ENCODE results near the gene B3GNT3. TPM values are rescaled to one million over a fixed set of nuclear protein-coding genes. Genes with fewer than 3 reads are reported as not detected.
A peak's percentile ranks its signal among the peaks of the same experiment; 100 is the strongest.

The B3GNT3 gene
- total RNA-seq, 1 donor = not detected

- no peak for DNase-seq (ENCODE audit: low read depth)
- H3K4me3 ChIP-seq (ENCODE audit: low read depth, low read length) = no peak overlapping the region
These were observed 40.5 kb downstream of the B3GNT3 start for GRCh38 chr19:17835182-17836006.

GRCh38 chr19:17836530-17836929 lies 41.6 kb downstream of the B3GNT3 start:
- no peak for DNase-seq (ENCODE audit: low read depth)
- TF ChIP-seq, protein P1, sequence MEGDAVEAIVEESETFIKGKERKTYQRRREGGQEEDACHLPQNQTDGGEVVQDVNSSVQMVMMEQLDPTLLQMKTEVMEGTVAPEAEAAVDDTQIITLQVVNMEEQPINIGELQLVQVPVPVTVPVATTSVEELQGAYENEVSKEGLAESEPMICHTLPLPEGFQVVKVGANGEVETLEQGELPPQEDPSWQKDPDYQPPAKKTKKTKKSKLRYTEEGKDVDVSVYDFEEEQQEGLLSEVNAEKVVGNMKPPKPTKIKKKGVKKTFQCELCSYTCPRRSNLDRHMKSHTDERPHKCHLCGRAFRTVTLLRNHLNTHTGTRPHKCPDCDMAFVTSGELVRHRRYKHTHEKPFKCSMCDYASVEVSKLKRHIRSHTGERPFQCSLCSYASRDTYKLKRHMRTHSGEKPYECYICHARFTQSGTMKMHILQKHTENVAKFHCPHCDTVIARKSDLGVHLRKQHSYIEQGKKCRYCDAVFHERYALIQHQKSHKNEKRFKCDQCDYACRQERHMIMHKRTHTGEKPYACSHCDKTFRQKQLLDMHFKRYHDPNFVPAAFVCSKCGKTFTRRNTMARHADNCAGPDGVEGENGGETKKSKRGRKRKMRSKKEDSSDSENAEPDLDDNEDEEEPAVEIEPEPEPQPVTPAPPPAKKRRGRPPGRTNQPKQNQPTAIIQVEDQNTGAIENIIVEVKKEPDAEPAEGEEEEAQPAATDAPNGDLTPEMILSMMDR (IDR thresholded peaks at IDR 0.05; ENCODE audit: insufficient read depth, low read length) = no peak
- no peak overlapping the region for H3K4me3 ChIP-seq (ENCODE audit: low read depth, low read length)

More at GRCh38 chr19:17835182-17836006, 40.5 kb downstream of the B3GNT3 start:
- TF ChIP-seq, protein P1 (IDR thresholded peaks at IDR 0.05; ENCODE audit: insufficient read depth, low read length) = no peak

DNA sequence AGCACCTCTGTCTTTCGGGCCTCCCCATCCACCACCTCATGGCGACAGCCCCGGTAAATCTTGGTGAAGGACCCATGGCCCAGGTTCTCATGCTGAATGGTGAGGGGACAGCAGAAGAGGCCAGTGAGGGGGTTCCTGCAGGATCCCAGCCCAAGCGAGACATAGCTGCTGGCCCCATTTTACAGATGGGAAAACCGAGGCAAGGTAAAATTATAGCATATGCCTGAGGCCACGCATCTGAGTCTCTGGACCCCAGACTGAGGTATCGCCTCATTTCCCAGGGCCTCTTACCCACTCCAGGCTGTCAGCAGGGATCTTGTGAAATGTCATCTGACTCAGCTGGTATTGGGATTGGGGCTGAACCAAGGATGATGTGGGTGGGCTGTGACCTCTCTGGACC lies 43.0 kb downstream of the B3GNT3 start:
- TF ChIP-seq, protein P1 (IDR thresholded peaks at IDR 0.05; ENCODE audit: insufficient read depth, low read length) = no peak
- H3K4me3 ChIP-seq (ENCODE audit: low read depth, low read length) = no peak overlapping the region
- no peak for DNase-seq (ENCODE audit: low read depth)

DNA sequence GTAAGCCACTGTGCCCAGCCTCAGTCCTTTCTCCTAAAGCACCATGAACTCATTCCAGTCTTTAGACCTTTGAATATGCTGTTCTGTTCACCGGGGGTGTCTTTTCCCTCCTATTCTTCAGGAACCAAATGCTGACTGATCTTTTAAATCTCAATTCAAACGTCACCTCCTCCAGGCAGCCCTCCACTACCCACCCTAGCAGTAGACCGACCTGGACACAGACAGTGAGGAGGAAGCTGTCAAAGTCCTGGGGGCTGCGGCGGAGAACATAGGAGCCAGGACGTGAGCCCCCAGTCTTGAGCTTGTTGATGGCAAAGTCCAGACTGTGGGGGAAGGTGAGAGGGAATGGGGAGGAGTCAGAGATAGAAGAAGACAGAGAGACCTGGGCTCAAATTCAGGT lies 45.1 kb downstream of the B3GNT3 start:
- no peak overlapping the region for H3K4me3 ChIP-seq (ENCODE audit: low read depth, low read length)
- DNase-seq (ENCODE audit: low read depth) = no peak
- TF ChIP-seq, protein P1 (IDR thresholded peaks at IDR 0.05; ENCODE audit: insufficient read depth, low read length) = no peak

DNA sequence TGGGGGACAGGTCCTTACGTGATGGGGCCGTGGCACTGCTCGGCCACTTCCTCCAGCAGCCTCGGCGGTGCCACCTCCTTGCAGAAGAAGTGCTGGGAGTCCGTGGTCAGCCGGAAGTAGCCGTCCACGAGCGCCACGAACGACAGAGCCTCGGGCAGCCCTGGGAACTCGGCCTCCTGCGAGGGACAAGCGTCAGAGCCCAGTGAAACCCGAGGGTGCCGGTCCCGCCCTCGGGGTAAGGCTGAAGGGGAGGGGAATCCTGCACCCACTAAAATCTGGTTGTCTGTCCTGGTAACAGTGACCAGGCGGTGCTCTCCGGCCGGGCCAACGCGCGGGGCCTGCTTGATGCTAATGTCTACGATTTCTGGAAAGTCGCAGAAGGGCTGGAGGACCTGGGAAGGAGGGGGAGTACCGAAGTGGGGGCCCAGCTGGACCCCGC lies 46.5 kb downstream of the B3GNT3 start:
- no peak overlapping the region for H3K4me3 ChIP-seq (ENCODE audit: low read depth, low read length)
- TF ChIP-seq, protein P1 (IDR thresholded peaks at IDR 0.05; ENCODE audit: insufficient read depth, low read length) = no peak
- DNase-seq (ENCODE audit: low read depth) = no peak

GRCh38 chr19:17841810-17842662 lies 47.1 kb downstream of the B3GNT3 start:
- peak; percentile 78 for DNase-seq (ENCODE audit: low read depth)

More at GRCh38 chr19:17841810-17842662, 47.1 kb downstream of the B3GNT3 start:
- TF ChIP-seq, protein P1 (IDR thresholded peaks at IDR 0.05; ENCODE audit: insufficient read depth, low read length) = no peak
- H3K4me3 ChIP-seq (ENCODE audit: low read depth, low read length) = peak overlapping the region; percentile 50

Measured in fibroblast of the aortic adventitia (primary cell).